Adrenal gland (tissue), 12 donors: ENCODE results near the gene ARV1. TPM values are rescaled to one million over a fixed set of nuclear protein-coding genes. Genes with fewer than 3 reads are reported as not detected.
A peak's percentile ranks its signal among the peaks of the same experiment; 100 is the strongest.

Experiments
- DNase-seq, 7 donors: peaks; one replicate each; pipeline ENCODE4 v3.0.0-alpha.2; 2019 to 2020
- H3K27ac ChIP-seq, 5 donors: fragments of 200-600 bp; sonication (generic) in 4 of 5; 1 replicate in 3 of 5; 2 replicates in 2 of 5; pipeline versions ENCODE4 v1.5.1 to v1.8.0; 2016 to 2020; ENCODE audit warnings: mild to moderate bottlenecking in 1 of 5
- H3K27me3 ChIP-seq: fragments of 200-600 bp; 2 replicates; pipeline ENCODE4 v1.8.0; 2021
- H3K36me3 ChIP-seq, 2 donors: fragments of 200-600 bp; replicated peaks in 1 of 2; 1 replicate in 1 of 2; 2 replicates in 1 of 2; pipeline versions ENCODE4 v1.5.1 to v1.8.0; 2018 to 2022
- H3K4me1 ChIP-seq, 2 donors: fragments of 200-600 bp; replicated peaks in 1 of 2; 1 replicate in 1 of 2; 2 replicates in 1 of 2; pipeline versions ENCODE4 v1.5.1 to v1.8.0; 2018 to 2021
- H3K4me3 ChIP-seq, 4 donors: fragments of 200-600 bp; sonication (generic) in 3 of 4; one replicate each; pipeline ENCODE4 v1.5.1; 2016 to 2018
- H3K9me3 ChIP-seq, 3 donors: fragments of 200-600 bp; sonication (generic) in 1 of 3; replicated peaks in 1 of 3; 1 replicate in 2 of 3; 2 replicates in 1 of 3; pipeline versions ENCODE4 v1.5.1 to v1.8.0; 2016 to 2021
- CTCF ChIP-seq, 6 experiments: fragments of 450-650 bp in 4 of 6; fragments of 200-600 bp in 2 of 6; sonication (generic) in 1 of 6; IDR thresholded peaks; 1 replicate in 5 of 6; 2 replicates in 1 of 6; pipeline versions ENCODE4 v1.5.1 to v1.8.0; 2016 to 2021; ENCODE audit warnings: antibody characterized with exemption in 6 of 6, mild to moderate bottlenecking in 2 of 6, moderate library complexity in 1 of 6
- POLR2A ChIP-seq, 2 donors: fragments of 450-650 bp; IDR thresholded peaks; one replicate each; pipeline ENCODE4 v1.6.1; 2017; ENCODE audit warnings: antibody characterized with exemption in 2 of 2, mild to moderate bottlenecking in 2 of 2, moderate library complexity in 1 of 2
- WGBS, 4 donors: extraction: QIAGEN DNeasy Blood & Tissue Kit in 2 of 4; methylation state at CpG; one replicate each; pipeline versions ENCODE4 v1.1.5 to v1.1.7; 2013 to 2017; 5-methylcytosine and 5-hydroxymethylcytosine counted together
- intact Hi-C, 2 donors: fragments of 100-400 bp; cut with DNase I; formaldehyde crosslinking; loops; one replicate each; pipeline versions ENCODE4 v1.14.1 to v1.15.0; 2022 to 2023
- polyA plus RNA-seq, 3 donors: library from polyadenylated mRNA; stranded (reverse); fragments of 200-250 nt in 2 of 3; fragments of 350-450 nt in 1 of 3; fragmentation: Illumina TruSeq in 1 of 3; extraction: RNeasy Lipid Tissue Mini Kit (QIAGEN cat#74804) in 1 of 3; gene quantifications; one replicate each; pipeline ENCODE4 v1.2.3, GENCODE V29; 2013 to 2014
- total RNA-seq, 9 donors: library from RNA; depleted of rRNA in 4 of 9; stranded (reverse); fragments of >200 nt in 4 of 9; fragments of 120-200 nt in 1 of 9; fragmentation: NEBNext Ultra II Directional in 1 of 9; extraction: Animal tissue kit (Norgen Biotek cat#: 25700) in 1 of 9; gene quantifications; one replicate each; pipeline versions ENCODE4 v1.1.0 to v1.2.4, GENCODE V29; 2013 to 2023
- donor health status: healthy with polysubstance abuse.
- donor health status: Bipolar disorder and iron deficiency.
- donor health status: DM: yes; HTN: yes; CAD: no.
- donor health status: DM: no; HTN: no; CAD: no.
- donor health status: DM: no; HTN: no; CAD: no.
- donor health status: DM: yes; HTN: yes; CAD: no.

ARV1 gene
- total and polyA plus RNA-seq, 12 donors: 20.1 to 81.5 (median 23.9) TPM

- Histone ChIP-seq H3K27ac (peak overlapping the region in 2 of 5 donors; percentile 13 to 42), H3K4me1 (peaks cover 0 to 9% of the 10 kb centered on the region in 2 donors), H3K9me3 (no peaks in the 10 kb centered on the region), H3K36me3 (peaks cover 0 to 21% of the 10 kb centered on the region in 2 donors), H3K27me3 (no peaks in the 10 kb centered on the region), H3K4me3 (no peak overlapping the region)
- no peak for DNase-seq
- no peak for TF ChIP-seq CTCF (IDR thresholded peaks at IDR 0.05)
- no peak for TF ChIP-seq POLR2A (IDR thresholded peaks at IDR 0.05)
- WGBS, 4 donors: 71 to 90% (median 81%) methylated on average over 3 of the region's 3 CpGs
- intact Hi-C loops: no loop called here
Observed at GRCh38 chr1:230987448-230987847, 8.6 kb downstream of the ARV1 start.

GRCh38 chr1:230992100-230992774, 13.3 kb downstream of the ARV1 start:
- H3K4me1 ChIP-seq: peaks cover 0 to 5% of the 10 kb centered on the region in 2 donors
- DNase-seq: no peak
- H3K36me3 ChIP-seq: peaks cover 0 to 55% of the 10 kb centered on the region in 2 donors
- H3K9me3 ChIP-seq: no peaks in the 10 kb centered on the region
- 76 to 87% (median 79%) methylated on average over 7 of the region's 7 CpGs for WGBS, 4 donors
- intact Hi-C loops: no loop called here
- no peak overlapping the region for H3K4me3 ChIP-seq
- no peak overlapping the region for H3K27ac ChIP-seq
- no peaks in the 10 kb centered on the region for H3K27me3 ChIP-seq
- TF ChIP-seq POLR2A (IDR thresholded peaks at IDR 0.05): no peak
- TF ChIP-seq CTCF (IDR thresholded peaks at IDR 0.05): no peak

GRCh38 chr1:230994860-230995259, 16.0 kb downstream of the ARV1 start:
- intact Hi-C loops: no loop called here
- H3K36me3 ChIP-seq: peaks cover 0 to 79% of the 10 kb centered on the region in 2 donors
- H3K4me1 ChIP-seq: no peaks in the 10 kb centered on the region
- H3K9me3 ChIP-seq: no peaks in the 10 kb centered on the region
- no peak for DNase-seq
- 94 to 98% (median 97%) methylated on average over 1 of the region's 1 CpG for WGBS, 4 donors
- TF ChIP-seq POLR2A (IDR thresholded peaks at IDR 0.05): no peak
- TF ChIP-seq CTCF (IDR thresholded peaks at IDR 0.05): no peak
- no peaks in the 10 kb centered on the region for H3K27me3 ChIP-seq
- H3K4me3 ChIP-seq: no peak overlapping the region
- no peak overlapping the region for H3K27ac ChIP-seq

GRCh38 chr1:231000201-231000600, 21.3 kb downstream of the ARV1 start:
- Histone ChIP-seq H3K4me3 (no peak overlapping the region), H3K9me3 (peaks cover 0 to 6% (median 0%) of the 10 kb centered on the region in 3 donors), H3K27ac (no peak overlapping the region), H3K36me3 (peaks cover 0 to 58% of the 10 kb centered on the region in 2 donors), H3K27me3 (no peaks in the 10 kb centered on the region), H3K4me1 (no peaks in the 10 kb centered on the region)
- DNase-seq: no peak
- TF ChIP-seq CTCF (IDR thresholded peaks at IDR 0.05) (no peak), POLR2A (IDR thresholded peaks at IDR 0.05) (no peak)
- intact Hi-C loops: no loop called here
- WGBS, 4 donors: 95 to 97% (median 95%) methylated on average over 4 of the region's 4 CpGs
